ENCODE results near the gene HOXA13. TPM values are rescaled to one million over a fixed set of nuclear protein-coding genes. Genes with fewer than 3 reads are reported as not detected.

HOXA13 gene
- total RNA-seq, 4 donors from 2014 or later, result 0.12 TPM; not detected in 3

GRCh38 chr7:27214239-27214950 is 14.5 kb upstream of the HOXA13 start:
- Histone ChIP-seq H3K27me3 (peaks cover 99% of the 10 kb centered on the region), H3K4me1 (peaks cover 0 to 27% (median 4%) of the 10 kb centered on the region in 3 donors), H3K36me3 (no peaks in the 10 kb centered on the region), H3K27ac (no peak overlapping the region), H3K9me3 (no peaks in the 10 kb centered on the region), H3K4me3 (no peak overlapping the region)
- TF ChIP-seq CTCF (IDR thresholded peaks at IDR 0.05) (no peak), POLR2AphosphoS5 (IDR thresholded peaks at IDR 0.05) (no peak), POLR2A (IDR thresholded peaks at IDR 0.05) (no peak), EP300 (IDR thresholded peaks at IDR 0.05) (no peak)
- no peak for ATAC-seq
- 58 to 80% methylated on average over 3 to 8 of the region's 8 CpGs for WGBS, 2 donors (ENCODE audit: low coverage in 1 of 2)

- Histone ChIP-seq H3K4me1 (peaks cover 0 to 27% (median 4%) of the 10 kb centered on the region in 3 donors), H3K36me3 (no peaks in the 10 kb centered on the region), H3K4me3 (peak overlapping the region in 1 of 2 donors; percentile 18), H3K27me3 (peaks cover 99% of the 10 kb centered on the region), H3K9me3 (no peaks in the 10 kb centered on the region), H3K27ac (no peak overlapping the region)
- TF ChIP-seq CTCF (IDR thresholded peaks at IDR 0.05) (no peak), EP300 (IDR thresholded peaks at IDR 0.05) (no peak), POLR2AphosphoS5 (IDR thresholded peaks at IDR 0.05) (no peak), POLR2A (IDR thresholded peaks at IDR 0.05) (no peak)
- 27% methylated on average over 2 of the region's 50 CpGs; no CpG with 5 or more reads in 1 of the 2 donors for WGBS, 2 donors (ENCODE audit: low coverage in 1 of 2)
- no peak for ATAC-seq
These were observed 13.7 kb upstream of the HOXA13 start for GRCh38 chr7:27213433-27214238.

GRCh38 chr7:27212497-27213432 is 12.9 kb upstream of the HOXA13 start:
- no peak overlapping the region for H3K27ac ChIP-seq
- H3K4me1 ChIP-seq, result peaks cover 0 to 27% (median 4%) of the 10 kb centered on the region in 3 donors
- no peak for ATAC-seq
- 9 to 13% methylated on average over 16 to 25 of the region's 52 CpGs for WGBS, 2 donors (ENCODE audit: low coverage in 1 of 2)
- no peaks in the 10 kb centered on the region for H3K9me3 ChIP-seq
- no peaks in the 10 kb centered on the region for H3K36me3 ChIP-seq
- TF ChIP-seq EP300 (IDR thresholded peaks at IDR 0.05) (no peak), POLR2A (IDR thresholded peaks at IDR 0.05) (no peak), POLR2AphosphoS5 (IDR thresholded peaks at IDR 0.05) (no peak), CTCF (IDR thresholded peaks at IDR 0.05) (no peak)
- H3K4me3 ChIP-seq, result peak overlapping the region in 1 of 2 donors; percentile 18
- H3K27me3 ChIP-seq, result peaks cover 100% of the 10 kb centered on the region

DNA sequence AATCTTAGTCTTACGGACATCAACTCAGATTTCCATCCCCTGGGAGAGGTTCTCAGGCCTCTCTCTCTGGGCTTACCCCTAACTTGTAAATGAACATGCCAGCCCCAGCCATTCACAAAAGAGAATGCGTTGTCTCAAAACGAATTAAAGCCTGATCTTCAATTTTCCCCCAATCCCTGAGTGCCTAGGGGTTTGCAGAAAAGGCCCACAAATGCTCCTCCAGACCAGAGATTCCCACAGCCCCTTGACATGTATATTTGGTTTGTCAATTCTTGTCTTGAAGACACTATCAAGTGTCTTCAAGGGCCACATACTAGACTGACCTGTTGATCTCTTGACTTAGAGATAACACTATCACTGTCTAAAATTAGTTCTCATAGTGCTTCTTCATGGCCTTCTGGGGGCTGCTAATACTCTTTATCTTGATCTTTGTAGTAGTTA is 11.9 kb upstream of the HOXA13 start:
- Histone ChIP-seq H3K27me3 (peaks cover 100% of the 10 kb centered on the region), H3K9me3 (no peaks in the 10 kb centered on the region), H3K4me1 (peaks cover 0 to 27% (median 4%) of the 10 kb centered on the region in 3 donors), H3K36me3 (no peaks in the 10 kb centered on the region), H3K27ac (no peak overlapping the region), H3K4me3 (no peak overlapping the region)
- TF ChIP-seq CTCF (IDR thresholded peaks at IDR 0.05), result no peak
- no peak for TF ChIP-seq EP300 (IDR thresholded peaks at IDR 0.05)
- no peak for TF ChIP-seq POLR2A (IDR thresholded peaks at IDR 0.05)
- TF ChIP-seq POLR2AphosphoS5 (IDR thresholded peaks at IDR 0.05), result peak; percentile 41
- ATAC-seq, result no peak
- 26% methylated on average over 3 of the region's 3 CpGs for WGBS, 2 donors (ENCODE audit: low coverage in 1 of 2)
